Colon (tissue), 2 donors: ENCODE measurements around the gene ANKRD17.
"Not testable (repeated sequence)": the region's sequence is repeated elsewhere in the genome, so short reads cannot be mapped to it uniquely, and the experiment has no call there.

Source experiments
- FAIRE-seq: peaks from 2 replicates; lab custom pipeline; 2012; peaks lifted over from hg19 to GRCh38; lab: Jason Lieb, UNC
- donor health status: control.
- donor health status: control.

Gene ANKRD17

GRCh38 chr4:73244945-73245601, 13.5 kb downstream of the ANKRD17 start:
- FAIRE-seq: no peak

GRCh38 chr4:73237044-73237443, 21.6 kb downstream of the ANKRD17 start:
- FAIRE-seq: no peak

- FAIRE-seq: no peak
These were observed 22.4 kb downstream of the ANKRD17 start for GRCh38 chr4:73236151-73236550.

GRCh38 chr4:73234712-73235111, 23.9 kb downstream of the ANKRD17 start:
- FAIRE-seq: no peak

GRCh38 chr4:73231518-73232487, 26.8 kb downstream of the ANKRD17 start:
- no peak for FAIRE-seq

- FAIRE-seq: no peak
These were observed 27.6 kb downstream of the ANKRD17 start for GRCh38 chr4:73230865-73231517.

- not testable (repeated sequence) for FAIRE-seq
These were observed 29.8 kb downstream of the ANKRD17 start for GRCh38 chr4:73228800-73229199.

- no peak for FAIRE-seq
These were observed 33.7 kb downstream of the ANKRD17 start for GRCh38 chr4:73224886-73225285.

- peak; percentile 49 for FAIRE-seq
These were observed 35.3 kb downstream of the ANKRD17 start for GRCh38 chr4:73223258-73223650.

- FAIRE-seq: peak; percentile 95
These were observed 35.9 kb downstream of the ANKRD17 start for GRCh38 chr4:73222466-73223257.

GRCh38 chr4:73221734-73222133, 36.9 kb downstream of the ANKRD17 start:
- no peak for FAIRE-seq

GRCh38 chr4:73220815-73221214, 37.8 kb downstream of the ANKRD17 start:
- no peak for FAIRE-seq

- FAIRE-seq: no peak
These were observed 44.5 kb downstream of the ANKRD17 start for GRCh38 chr4:73213916-73214653.

- no peak for FAIRE-seq
These were observed 45.4 kb downstream of the ANKRD17 start for GRCh38 chr4:73212982-73213730.

- no peak for FAIRE-seq
These were observed 46.6 kb downstream of the ANKRD17 start for GRCh38 chr4:73211968-73212367.

- no peak for FAIRE-seq
These were observed 50.2 kb downstream of the ANKRD17 start for GRCh38 chr4:73208376-73208775.

- FAIRE-seq: no peak
These were observed 52.4 kb downstream of the ANKRD17 start for GRCh38 chr4:73206236-73206635.

- no peak for FAIRE-seq
These were observed 53.1 kb downstream of the ANKRD17 start for GRCh38 chr4:73205482-73205881.

- not testable (repeated sequence) for FAIRE-seq
These were observed 54.6 kb downstream of the ANKRD17 start for GRCh38 chr4:73203976-73204375.

- FAIRE-seq: no peak
These were observed 61.4 kb downstream of the ANKRD17 start for GRCh38 chr4:73197220-73197619.
